ENCODE results near the gene SCARB1.

- TF ChIP-seq CTCF (IDR thresholded peaks at IDR 0.05) (no peak), POLR2A (IDR thresholded peaks at IDR 0.05) (peak; percentile 60)
Observed at GRCh38 chr12:124750149-124750656, 113.5 kb downstream of the SCARB1 start.

Measured in right lobe of liver (tissue), 4 donors.